Measurements from ENCODE around the gene TENM4.

DNA sequence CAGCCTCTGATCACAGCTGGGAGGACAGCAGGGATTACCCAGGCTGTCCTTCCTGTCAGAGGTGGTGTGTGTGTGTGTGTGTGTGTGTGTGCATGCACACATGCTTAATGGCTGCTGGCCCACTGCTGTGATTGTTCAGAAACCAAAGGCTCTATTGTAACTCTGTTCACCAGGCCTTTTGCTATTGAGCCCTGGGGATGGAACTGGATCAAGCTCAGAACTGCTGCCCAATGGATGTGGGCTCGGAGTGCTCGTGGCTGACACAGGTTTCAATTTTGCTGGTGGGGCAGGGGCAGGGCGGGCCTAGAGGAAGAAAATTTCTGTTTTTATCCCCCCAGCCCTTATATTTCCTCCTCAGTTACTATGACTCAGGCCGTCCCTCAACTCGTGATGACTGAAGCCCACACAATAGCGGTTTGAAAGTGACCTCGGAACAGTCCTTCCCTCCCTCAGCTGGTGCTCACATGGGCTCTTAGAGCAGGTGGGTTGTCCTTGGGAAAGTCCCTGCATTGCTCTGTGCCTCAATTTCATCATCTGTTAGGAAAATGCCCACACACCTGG is 359.3 kb downstream of the TENM4 start:
- TF ChIP-seq, protein P1, sequence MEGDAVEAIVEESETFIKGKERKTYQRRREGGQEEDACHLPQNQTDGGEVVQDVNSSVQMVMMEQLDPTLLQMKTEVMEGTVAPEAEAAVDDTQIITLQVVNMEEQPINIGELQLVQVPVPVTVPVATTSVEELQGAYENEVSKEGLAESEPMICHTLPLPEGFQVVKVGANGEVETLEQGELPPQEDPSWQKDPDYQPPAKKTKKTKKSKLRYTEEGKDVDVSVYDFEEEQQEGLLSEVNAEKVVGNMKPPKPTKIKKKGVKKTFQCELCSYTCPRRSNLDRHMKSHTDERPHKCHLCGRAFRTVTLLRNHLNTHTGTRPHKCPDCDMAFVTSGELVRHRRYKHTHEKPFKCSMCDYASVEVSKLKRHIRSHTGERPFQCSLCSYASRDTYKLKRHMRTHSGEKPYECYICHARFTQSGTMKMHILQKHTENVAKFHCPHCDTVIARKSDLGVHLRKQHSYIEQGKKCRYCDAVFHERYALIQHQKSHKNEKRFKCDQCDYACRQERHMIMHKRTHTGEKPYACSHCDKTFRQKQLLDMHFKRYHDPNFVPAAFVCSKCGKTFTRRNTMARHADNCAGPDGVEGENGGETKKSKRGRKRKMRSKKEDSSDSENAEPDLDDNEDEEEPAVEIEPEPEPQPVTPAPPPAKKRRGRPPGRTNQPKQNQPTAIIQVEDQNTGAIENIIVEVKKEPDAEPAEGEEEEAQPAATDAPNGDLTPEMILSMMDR (IDR thresholded peaks at IDR 0.05; ENCODE audit: low read depth, low read length, missing input control): no peak
- TF ChIP-seq RAD21 (IDR thresholded peaks at IDR 0.05): no peak
- TF ChIP-seq, protein P2, sequence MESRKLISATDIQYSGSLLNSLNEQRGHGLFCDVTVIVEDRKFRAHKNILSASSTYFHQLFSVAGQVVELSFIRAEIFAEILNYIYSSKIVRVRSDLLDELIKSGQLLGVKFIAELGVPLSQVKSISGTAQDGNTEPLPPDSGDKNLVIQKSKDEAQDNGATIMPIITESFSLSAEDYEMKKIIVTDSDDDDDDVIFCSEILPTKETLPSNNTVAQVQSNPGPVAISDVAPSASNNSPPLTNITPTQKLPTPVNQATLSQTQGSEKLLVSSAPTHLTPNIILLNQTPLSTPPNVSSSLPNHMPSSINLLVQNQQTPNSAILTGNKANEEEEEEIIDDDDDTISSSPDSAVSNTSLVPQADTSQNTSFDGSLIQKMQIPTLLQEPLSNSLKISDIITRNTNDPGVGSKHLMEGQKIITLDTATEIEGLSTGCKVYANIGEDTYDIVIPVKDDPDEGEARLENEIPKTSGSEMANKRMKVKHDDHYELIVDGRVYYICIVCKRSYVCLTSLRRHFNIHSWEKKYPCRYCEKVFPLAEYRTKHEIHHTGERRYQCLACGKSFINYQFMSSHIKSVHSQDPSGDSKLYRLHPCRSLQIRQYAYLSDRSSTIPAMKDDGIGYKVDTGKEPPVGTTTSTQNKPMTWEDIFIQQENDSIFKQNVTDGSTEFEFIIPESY (IDR thresholded peaks at IDR 0.05): no peak
- no peak for TF ChIP-seq RXRA (IDR thresholded peaks at IDR 0.05)
- TF ChIP-seq YY1 (IDR thresholded peaks at IDR 0.05): no peak
- TF ChIP-seq, protein P3, sequence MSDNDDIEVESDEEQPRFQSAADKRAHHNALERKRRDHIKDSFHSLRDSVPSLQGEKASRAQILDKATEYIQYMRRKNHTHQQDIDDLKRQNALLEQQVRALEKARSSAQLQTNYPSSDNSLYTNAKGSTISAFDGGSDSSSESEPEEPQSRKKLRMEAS (IDR thresholded peaks at IDR 0.05): no peak
- TF ChIP-seq SP1 (IDR thresholded peaks at IDR 0.05): no peak
